ENCODE results near the gene HMX2.

HMX2 gene

GRCh38 chr10:123126246-123126645 is 21.7 kb upstream of the HMX2 start:
- DNase-seq (ENCODE audit: insufficient read length, low spot score) (no peak), FAIRE-seq (no peak)
- TF ChIP-seq SPI1 (IDR thresholded peaks at IDR 0.05; ENCODE audit: low read depth, low read length) (no peak), POLR2A (IDR thresholded peaks at IDR 0.05; ENCODE audit: low read depth, low read length) (no peak), TAF1 (IDR thresholded peaks at IDR 0.05; ENCODE audit: low read depth, low read length) (no peak), POU2F2 (IDR thresholded peaks at IDR 0.05; ENCODE audit: low read depth, low read length) (no peak), POLR2AphosphoS5 (IDR thresholded peaks at IDR 0.05; ENCODE audit: low read depth, low read length) (no peak), PAX5 (IDR thresholded peaks at IDR 0.05; ENCODE audit: insufficient read depth, low read length, severe bottlenecking) (no peak)

- TF ChIP-seq SPI1 (IDR thresholded peaks at IDR 0.05; ENCODE audit: low read depth, low read length) (no peak), TAF1 (IDR thresholded peaks at IDR 0.05; ENCODE audit: low read depth, low read length) (no peak)
- no peak for DNase-seq (ENCODE audit: insufficient read length, low spot score)
- FAIRE-seq: no peak
Measured at GRCh38 chr10:123129618-123130271, 18.2 kb upstream of the HMX2 start.

GRCh38 chr10:123132576-123133477 is 15.1 kb upstream of the HMX2 start:
- DNase-seq (ENCODE audit: insufficient read length, low spot score) (peak; percentile 69), FAIRE-seq (peak; percentile 96)
- no peak for TF ChIP-seq POLR2AphosphoS5 (IDR thresholded peaks at IDR 0.05; ENCODE audit: low read depth, low read length)
- TF ChIP-seq POU2F2 (IDR thresholded peaks at IDR 0.05; ENCODE audit: low read depth, low read length): peak; percentile 65; the same call in 1 of the 2 replicates
- 0 out of 2 replicates have a peak, but pooled peaks have one; percentile 32 for TF ChIP-seq POLR2A (IDR thresholded peaks at IDR 0.05; ENCODE audit: low read depth, low read length)
- TF ChIP-seq TAF1 (IDR thresholded peaks at IDR 0.05; ENCODE audit: low read depth, low read length): no peak

- DNase-seq (ENCODE audit: insufficient read length, low spot score) (no peak), FAIRE-seq (no peak)
- TF ChIP-seq POLR2A (IDR thresholded peaks at IDR 0.05; ENCODE audit: low read depth, low read length): 0 out of 2 replicates have a peak, but pooled peaks have one; percentile 15
- no peak for TF ChIP-seq POU2F2 (IDR thresholded peaks at IDR 0.05; ENCODE audit: low read depth, low read length)
- TF ChIP-seq PAX5 (IDR thresholded peaks at IDR 0.05; ENCODE audit: insufficient read depth, low read length, severe bottlenecking): no peak
Measured at GRCh38 chr10:123133541-123134342, 14.2 kb upstream of the HMX2 start.

- no peak for FAIRE-seq
- TF ChIP-seq SPI1 (IDR thresholded peaks at IDR 0.05; ENCODE audit: low read depth, low read length) (no peak), POLR2AphosphoS5 (IDR thresholded peaks at IDR 0.05; ENCODE audit: low read depth, low read length) (no peak), POLR2A (IDR thresholded peaks at IDR 0.05; ENCODE audit: low read depth, low read length) (no peak), PAX5 (IDR thresholded peaks at IDR 0.05; ENCODE audit: insufficient read depth, low read length, severe bottlenecking) (no peak), TAF1 (IDR thresholded peaks at IDR 0.05; ENCODE audit: low read depth, low read length) (no peak), POU2F2 (IDR thresholded peaks at IDR 0.05; ENCODE audit: low read depth, low read length) (no peak)
- DNase-seq (ENCODE audit: insufficient read length, low spot score): no peak
Measured at GRCh38 chr10:123134343-123134914, 13.5 kb upstream of the HMX2 start.

- FAIRE-seq (no peak), DNase-seq (ENCODE audit: insufficient read length, low spot score) (peak; percentile 61)
- TF ChIP-seq PAX5 (IDR thresholded peaks at IDR 0.05; ENCODE audit: insufficient read depth, low read length, severe bottlenecking) (no peak), POLR2A (IDR thresholded peaks at IDR 0.05; ENCODE audit: low read depth, low read length) (no peak), TAF1 (IDR thresholded peaks at IDR 0.05; ENCODE audit: low read depth, low read length) (no peak), POLR2AphosphoS5 (IDR thresholded peaks at IDR 0.05; ENCODE audit: low read depth, low read length) (no peak), SPI1 (IDR thresholded peaks at IDR 0.05; ENCODE audit: low read depth, low read length) (no peak), POU2F2 (IDR thresholded peaks at IDR 0.05; ENCODE audit: low read depth, low read length) (no peak)
Measured at GRCh38 chr10:123134915-123135414, 13.0 kb upstream of the HMX2 start.

GRCh38 chr10:123135415-123136141 is 12.4 kb upstream of the HMX2 start, which contains the start of gene HMX3:
Gene HMX3 (plus strand): TSS chr10:123135970. CDS start chr10:123136051, 81 bp downstream.
- no peak for TF ChIP-seq PAX5 (IDR thresholded peaks at IDR 0.05; ENCODE audit: insufficient read depth, low read length, severe bottlenecking)
- TF ChIP-seq POU2F2 (IDR thresholded peaks at IDR 0.05; ENCODE audit: low read depth, low read length): no peak
- TF ChIP-seq POLR2A (IDR thresholded peaks at IDR 0.05; ENCODE audit: low read depth, low read length): no peak
- TF ChIP-seq SPI1 (IDR thresholded peaks at IDR 0.05; ENCODE audit: low read depth, low read length): no peak
- no peak for TF ChIP-seq TAF1 (IDR thresholded peaks at IDR 0.05; ENCODE audit: low read depth, low read length)
- no peak for TF ChIP-seq POLR2AphosphoS5 (IDR thresholded peaks at IDR 0.05; ENCODE audit: low read depth, low read length)
- FAIRE-seq: peak; percentile 93
- DNase-seq (ENCODE audit: insufficient read length, low spot score): peak; percentile 63

GRCh38 chr10:123136221-123136805 is 11.6 kb upstream of the HMX2 start:
- FAIRE-seq (peak; percentile 31), DNase-seq (ENCODE audit: insufficient read length, low spot score) (no peak)
- TF ChIP-seq SPI1 (IDR thresholded peaks at IDR 0.05; ENCODE audit: low read depth, low read length) (no peak), PAX5 (IDR thresholded peaks at IDR 0.05; ENCODE audit: insufficient read depth, low read length, severe bottlenecking) (no peak), POU2F2 (IDR thresholded peaks at IDR 0.05; ENCODE audit: low read depth, low read length) (no peak), POLR2A (IDR thresholded peaks at IDR 0.05; ENCODE audit: low read depth, low read length) (no peak), TAF1 (IDR thresholded peaks at IDR 0.05; ENCODE audit: low read depth, low read length) (no peak), POLR2AphosphoS5 (IDR thresholded peaks at IDR 0.05; ENCODE audit: low read depth, low read length) (no peak)
